ENCODE measurements around the gene PMVK. TPM values are rescaled to one million over a fixed set of nuclear protein-coding genes. Genes with fewer than 3 reads are reported as not detected.

Gene PMVK
- total and polyA plus RNA-seq, 2 of the 4 experiments (the other 2 are of a cell fraction) = 9.0 to 28.1 TPM

DNA sequence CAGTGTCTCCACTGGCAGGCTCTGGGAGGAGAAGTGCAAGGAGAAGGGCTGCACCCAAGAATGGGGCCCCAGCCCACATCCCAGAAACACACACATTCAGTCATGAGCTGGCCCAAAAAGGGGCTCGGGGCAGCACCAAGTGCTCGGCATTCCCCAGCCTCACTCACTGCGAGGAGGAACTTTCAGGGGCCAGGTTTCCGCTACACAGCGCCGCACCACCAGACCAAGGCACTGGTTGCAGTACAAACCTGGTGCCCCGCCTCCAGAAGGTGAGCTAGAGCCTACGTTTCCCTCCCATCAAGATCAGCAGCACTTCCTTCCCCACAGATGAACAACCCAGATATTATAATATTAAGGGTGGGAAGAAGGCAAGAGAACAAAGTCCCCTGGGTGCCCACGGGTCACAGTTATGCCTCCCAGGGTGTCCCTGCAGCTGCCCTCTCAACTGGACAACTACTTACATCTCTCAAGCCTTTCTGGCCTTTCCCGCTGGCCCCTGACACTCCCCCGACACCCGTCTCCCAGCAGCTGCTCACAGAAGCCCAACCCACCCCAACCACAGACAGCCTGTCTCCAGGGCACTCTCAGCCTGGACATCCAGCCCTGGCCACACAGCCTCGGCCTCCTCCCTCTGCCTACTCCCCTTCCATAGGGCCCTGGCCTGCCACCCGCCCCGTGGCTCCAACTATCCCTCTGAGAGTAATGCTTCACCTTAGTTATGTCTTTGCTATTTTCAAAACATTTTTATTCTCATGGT is 15.6 kb upstream of the PMVK start:
- Histone ChIP-seq H2AFZ (replicated peaks; ENCODE audit: low read length, poor library complexity) (peak overlapping the region; percentile 57), H2BK5ac (ENCODE audit: low read depth, low read length, poor library complexity, severe bottlenecking) (no peak overlapping the region), H3K27me3 (ENCODE audit: control insufficient read depth, insufficient read depth, low read length) (no peaks in the 10 kb centered on the region), H3K4me2 (ENCODE audit: low read depth, low read length) (no peak overlapping the region), H3K27ac (ENCODE audit: insufficient read depth, low read length) (no peak overlapping the region), H4K91ac (ENCODE audit: insufficient read depth, low read depth, low read length) (no peak overlapping the region), H2BK20ac (ENCODE audit: low read depth, low read length) (no peak overlapping the region), H3K14ac (replicated peaks; ENCODE audit: low read depth, low read length) (no peak overlapping the region), H2AK5ac (ENCODE audit: low read depth, low read length) (no peak overlapping the region), H3K79me1 (ENCODE audit: low read depth in 1 of 2, low read length in 2 of 2) (peaks cover 4 to 34% of the 10 kb centered on the region in 2 experiments; a peak in 3 of 4 replicates), H4K20me1 (ENCODE audit: insufficient read depth, low read length) (peaks cover 14% of the 10 kb centered on the region), H3K4me1 (ENCODE audit: control insufficient read depth, insufficient read depth, low read length) (peaks cover 11% of the 10 kb centered on the region), H4K5ac (ENCODE audit: low read depth, low read length) (no peak overlapping the region), H3K4ac (ENCODE audit: low read depth, low read length) (no peak overlapping the region), H3K56ac (ENCODE audit: extremely low read depth, insufficient read depth, low read length) (no peak overlapping the region), H2BK15ac (ENCODE audit: low read depth, low read length) (no peak overlapping the region), H4K8ac (ENCODE audit: low read depth in 2 of 2, low read length in 2 of 2) (no peak overlapping the region), H3K9me1 (ENCODE audit: insufficient read depth, low read length) (peaks cover 9% of the 10 kb centered on the region), H3K18ac (ENCODE audit: low read depth, low read length) (no peak overlapping the region), H3K9me3 (ENCODE audit: control insufficient read depth, insufficient read depth, low read length) (no peaks in the 10 kb centered on the region), H3K4me3 (ENCODE audit: insufficient read depth, low read depth, low read length) (no peak overlapping the region), H3K23ac (ENCODE audit: low read depth, low read length) (no peak overlapping the region), H2AK9ac (replicated peaks; ENCODE audit: low read depth, low read length, poor library complexity) (no peak overlapping the region), H3K36me3 (ENCODE audit: control insufficient read depth, insufficient read depth, low read length) (peaks cover 24% of the 10 kb centered on the region), H3K9ac (ENCODE audit: low read depth, low read length) (no peak overlapping the region), H2BK120ac (ENCODE audit: low read depth, low read length) (no peak overlapping the region)
- no TSS peak for BruUV-seq (replicated peaks)
- DNase-seq = no peak
- no peak for ATAC-seq (ENCODE audit: low read depth)
- dilution Hi-C loops (cut with HindIII; ENCODE audit: low sequenced_read_pairs, unreplicated experiment) = no loop called here
- intact Hi-C loops (cut with micrococcal nuclease) = no loop called here
- POLR2A ChIA-PET (ENCODE audit: unreplicated experiment) = no interaction called here
- in situ Hi-C loops (cut with MboI; ENCODE audit: low sequenced_read_pairs) = loop anchor here (10.0 kb wide), 1 partner anchor 103 kb away; the partner anchor contains the start of gene ADAM15
- WGBS, 2 experiments (ENCODE audit: extremely low coverage in 2 of 2, insufficient read length in 1 of 2) = 66% methylated on average over 2 of the region's 15 CpGs; no CpG with 5 or more reads in 1 of the 2 experiments
- TF ChIP-seq NFE2L2 (IDR thresholded peaks at IDR 0.05; ENCODE audit: low read depth, low read length) (no peak), MXI1 (IDR thresholded peaks at IDR 0.05; ENCODE audit: borderline replicate concordance, low read depth, low read length) (no peak), SMC3 (IDR thresholded peaks at IDR 0.05; ENCODE audit: low read depth, low read length) (no peak), RAD21 (IDR thresholded peaks at IDR 0.05; ENCODE audit: low read length) (no peak), CHD1 (IDR thresholded peaks at IDR 0.05; ENCODE audit: low read depth, low read length) (no peak), MAZ (IDR thresholded peaks at IDR 0.05; ENCODE audit: borderline replicate concordance, low read depth, low read length) (no peak), BHLHE40 (IDR thresholded peaks at IDR 0.05; ENCODE audit: low read depth, low read length) (no peak), MAFK (IDR thresholded peaks at IDR 0.05; ENCODE audit: low read depth, low read length) (no peak), FOS (IDR thresholded peaks at IDR 0.05; ENCODE audit: low read depth, low read length) (no peak), RCOR1 (IDR thresholded peaks at IDR 0.05; ENCODE audit: insufficient replicate concordance, low read length) (no peak), RFX5 (IDR thresholded peaks at IDR 0.05; ENCODE audit: low read depth, low read length) (no peak)
- TF ChIP-seq, protein P1, sequence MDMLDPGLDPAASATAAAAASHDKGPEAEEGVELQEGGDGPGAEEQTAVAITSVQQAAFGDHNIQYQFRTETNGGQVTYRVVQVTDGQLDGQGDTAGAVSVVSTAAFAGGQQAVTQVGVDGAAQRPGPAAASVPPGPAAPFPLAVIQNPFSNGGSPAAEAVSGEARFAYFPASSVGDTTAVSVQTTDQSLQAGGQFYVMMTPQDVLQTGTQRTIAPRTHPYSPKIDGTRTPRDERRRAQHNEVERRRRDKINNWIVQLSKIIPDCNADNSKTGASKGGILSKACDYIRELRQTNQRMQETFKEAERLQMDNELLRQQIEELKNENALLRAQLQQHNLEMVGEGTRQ (IDR thresholded peaks at IDR 0.05; ENCODE audit: low read depth, low read length) = no peak
- TF ChIP-seq, protein P2, sequence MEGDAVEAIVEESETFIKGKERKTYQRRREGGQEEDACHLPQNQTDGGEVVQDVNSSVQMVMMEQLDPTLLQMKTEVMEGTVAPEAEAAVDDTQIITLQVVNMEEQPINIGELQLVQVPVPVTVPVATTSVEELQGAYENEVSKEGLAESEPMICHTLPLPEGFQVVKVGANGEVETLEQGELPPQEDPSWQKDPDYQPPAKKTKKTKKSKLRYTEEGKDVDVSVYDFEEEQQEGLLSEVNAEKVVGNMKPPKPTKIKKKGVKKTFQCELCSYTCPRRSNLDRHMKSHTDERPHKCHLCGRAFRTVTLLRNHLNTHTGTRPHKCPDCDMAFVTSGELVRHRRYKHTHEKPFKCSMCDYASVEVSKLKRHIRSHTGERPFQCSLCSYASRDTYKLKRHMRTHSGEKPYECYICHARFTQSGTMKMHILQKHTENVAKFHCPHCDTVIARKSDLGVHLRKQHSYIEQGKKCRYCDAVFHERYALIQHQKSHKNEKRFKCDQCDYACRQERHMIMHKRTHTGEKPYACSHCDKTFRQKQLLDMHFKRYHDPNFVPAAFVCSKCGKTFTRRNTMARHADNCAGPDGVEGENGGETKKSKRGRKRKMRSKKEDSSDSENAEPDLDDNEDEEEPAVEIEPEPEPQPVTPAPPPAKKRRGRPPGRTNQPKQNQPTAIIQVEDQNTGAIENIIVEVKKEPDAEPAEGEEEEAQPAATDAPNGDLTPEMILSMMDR (conservative IDR thresholded peaks at IDR 0.05; ENCODE audit: low read depth, low read length) = no peak
- CTCF ChIA-PET = no interaction called here

Data from IMR-90 (cell line).